ENCODE data around the gene LMNB1.

The LMNB1 gene

DNA sequence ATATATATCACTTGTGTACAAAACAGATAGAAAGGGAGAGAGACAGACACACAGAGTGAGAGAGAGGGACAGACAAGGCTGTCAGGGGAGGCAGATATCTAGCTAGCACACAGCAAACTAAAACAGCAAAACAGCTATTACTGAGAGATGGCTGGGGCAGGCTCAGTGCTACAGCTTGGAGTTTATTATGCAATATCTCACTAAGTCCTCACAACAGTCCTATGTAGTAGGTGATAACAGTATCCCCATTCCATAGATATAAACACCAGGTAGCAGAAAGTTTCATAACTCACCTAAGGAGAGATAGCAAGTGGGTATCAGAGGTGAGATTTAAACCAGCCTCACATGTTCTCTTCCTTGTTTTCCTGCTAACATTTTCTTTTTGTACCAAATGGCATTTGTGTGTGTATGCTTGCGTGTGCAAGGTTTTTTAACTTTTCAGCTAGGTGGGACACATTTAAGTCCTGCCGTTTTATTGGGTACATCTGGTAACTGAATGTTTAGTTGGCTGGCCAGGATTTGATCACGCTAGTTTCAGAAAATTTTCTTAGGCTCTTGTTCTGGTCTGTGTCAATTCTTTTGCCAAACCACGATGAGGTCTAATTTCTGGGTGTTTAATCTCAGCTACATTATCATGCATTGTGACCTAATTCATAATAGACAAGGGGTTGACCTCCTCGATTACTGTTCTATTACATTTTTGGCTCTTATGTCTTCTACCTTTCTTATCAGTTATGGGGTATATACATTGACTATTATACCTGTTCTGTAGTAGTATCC lies 105.1 kb downstream of the LMNB1 start:
- no peak overlapping the region for H3K4me3 ChIP-seq (ENCODE audit: low read length)
- no peaks in the 10 kb centered on the region for H3K4me1 ChIP-seq (ENCODE audit: control insufficient read depth, low read depth, low read length)
- no peak overlapping the region for H3K9ac ChIP-seq (ENCODE audit: low read length)
- no peaks in the 10 kb centered on the region for H3K9me3 ChIP-seq (ENCODE audit: control insufficient read depth, low read depth, low read length)
- no peaks in the 10 kb centered on the region for H3K27me3 ChIP-seq (ENCODE audit: control insufficient read depth, insufficient read depth, low read length)
- H3K36me3 ChIP-seq (ENCODE audit: control insufficient read depth, low read depth, low read length), result no peaks in the 10 kb centered on the region
- no peak overlapping the region for H3K27ac ChIP-seq (ENCODE audit: low read length)

DNA sequence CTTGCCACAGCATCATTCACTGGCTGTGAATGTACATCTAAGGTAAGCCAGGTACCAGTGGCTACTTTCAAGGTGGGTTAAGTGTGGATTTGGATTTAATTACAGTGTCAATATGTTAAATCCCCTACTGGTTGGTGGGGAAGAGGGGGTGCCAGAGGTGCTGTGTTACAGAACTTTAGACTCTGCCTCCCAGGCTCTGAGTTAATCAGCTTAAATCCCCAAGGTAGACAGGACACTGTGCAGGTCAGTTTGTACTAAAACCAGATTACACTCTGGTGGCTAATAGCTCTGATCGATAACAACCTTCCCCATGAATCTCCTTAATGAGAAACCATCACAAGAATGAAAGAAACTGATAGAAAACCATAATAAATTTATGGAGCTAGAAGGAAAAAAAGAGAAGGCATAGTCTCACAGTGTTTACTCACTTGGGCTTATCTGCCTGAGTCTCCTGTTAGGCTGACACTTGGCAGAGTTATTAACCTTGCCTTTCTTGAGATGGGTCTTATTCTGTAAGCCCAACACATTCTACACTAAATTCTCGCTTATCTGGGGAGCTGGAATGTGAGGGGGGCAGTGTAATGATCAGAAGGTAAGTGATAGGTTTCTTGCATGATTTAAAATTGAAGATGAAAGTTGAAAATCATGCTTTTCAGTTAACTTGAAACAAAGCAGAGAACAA lies 106.8 kb downstream of the LMNB1 start:
- Histone ChIP-seq H3K9ac (ENCODE audit: low read length) (no peak overlapping the region), H3K27ac (ENCODE audit: low read length) (no peak overlapping the region), H3K36me3 (ENCODE audit: control insufficient read depth, low read depth, low read length) (no peaks in the 10 kb centered on the region), H3K9me3 (ENCODE audit: control insufficient read depth, low read depth, low read length) (no peaks in the 10 kb centered on the region), H3K27me3 (ENCODE audit: control insufficient read depth, insufficient read depth, low read length) (no peaks in the 10 kb centered on the region), H3K4me3 (ENCODE audit: low read length) (no peak overlapping the region), H3K4me1 (ENCODE audit: control insufficient read depth, low read depth, low read length) (no peaks in the 10 kb centered on the region)

DNA sequence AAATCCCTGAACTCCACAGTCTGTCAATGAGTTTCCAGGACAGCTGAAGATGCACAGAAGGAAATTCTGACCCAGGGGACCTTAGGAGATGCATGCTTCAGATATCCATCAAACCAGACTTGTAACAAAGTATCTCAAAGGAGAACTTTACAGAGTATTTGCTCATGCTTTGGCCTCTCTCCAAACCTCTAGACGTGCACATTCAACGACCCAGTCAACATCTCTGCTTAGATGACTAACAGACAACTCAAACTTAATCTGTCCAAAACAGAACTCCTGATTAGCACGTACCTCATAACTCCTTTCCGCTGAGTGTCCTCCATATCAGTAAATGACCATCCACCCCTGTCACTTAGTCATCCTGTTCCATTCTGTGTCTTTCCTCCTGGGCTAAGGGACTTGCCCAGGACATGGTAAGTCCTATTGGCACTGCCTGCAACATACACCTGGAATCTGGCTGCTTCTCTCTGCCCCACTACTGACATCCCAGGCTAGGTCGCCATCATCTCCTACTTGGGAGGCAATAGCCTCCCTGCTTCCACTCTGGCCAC lies 107.4 kb downstream of the LMNB1 start:
- no peak overlapping the region for H3K4me3 ChIP-seq (ENCODE audit: low read length)
- no peaks in the 10 kb centered on the region for H3K9me3 ChIP-seq (ENCODE audit: control insufficient read depth, low read depth, low read length)
- H3K27ac ChIP-seq (ENCODE audit: low read length), result no peak overlapping the region
- no peaks in the 10 kb centered on the region for H3K27me3 ChIP-seq (ENCODE audit: control insufficient read depth, insufficient read depth, low read length)
- no peaks in the 10 kb centered on the region for H3K4me1 ChIP-seq (ENCODE audit: control insufficient read depth, low read depth, low read length)
- H3K9ac ChIP-seq (ENCODE audit: low read length), result no peak overlapping the region
- no peaks in the 10 kb centered on the region for H3K36me3 ChIP-seq (ENCODE audit: control insufficient read depth, low read depth, low read length)
